ENCODE measurements around the gene HMGA1. TPM values are rescaled to one million over a fixed set of nuclear protein-coding genes. Genes with fewer than 3 reads are reported as not detected.

The HMGA1 gene
- total RNA-seq, 1 donor from 2014 or later: 91.4 TPM

- Histone ChIP-seq H3K4me3 (ENCODE audit: low read depth, low read length) (no peak overlapping the region), H3K36me3 (ENCODE audit: control insufficient read depth, insufficient read depth, low read length) (no peaks in the 10 kb centered on the region), H3K27me3 (ENCODE audit: control insufficient read depth, insufficient read depth, low read length) (no peaks in the 10 kb centered on the region)
- TF ChIP-seq, protein P1, sequence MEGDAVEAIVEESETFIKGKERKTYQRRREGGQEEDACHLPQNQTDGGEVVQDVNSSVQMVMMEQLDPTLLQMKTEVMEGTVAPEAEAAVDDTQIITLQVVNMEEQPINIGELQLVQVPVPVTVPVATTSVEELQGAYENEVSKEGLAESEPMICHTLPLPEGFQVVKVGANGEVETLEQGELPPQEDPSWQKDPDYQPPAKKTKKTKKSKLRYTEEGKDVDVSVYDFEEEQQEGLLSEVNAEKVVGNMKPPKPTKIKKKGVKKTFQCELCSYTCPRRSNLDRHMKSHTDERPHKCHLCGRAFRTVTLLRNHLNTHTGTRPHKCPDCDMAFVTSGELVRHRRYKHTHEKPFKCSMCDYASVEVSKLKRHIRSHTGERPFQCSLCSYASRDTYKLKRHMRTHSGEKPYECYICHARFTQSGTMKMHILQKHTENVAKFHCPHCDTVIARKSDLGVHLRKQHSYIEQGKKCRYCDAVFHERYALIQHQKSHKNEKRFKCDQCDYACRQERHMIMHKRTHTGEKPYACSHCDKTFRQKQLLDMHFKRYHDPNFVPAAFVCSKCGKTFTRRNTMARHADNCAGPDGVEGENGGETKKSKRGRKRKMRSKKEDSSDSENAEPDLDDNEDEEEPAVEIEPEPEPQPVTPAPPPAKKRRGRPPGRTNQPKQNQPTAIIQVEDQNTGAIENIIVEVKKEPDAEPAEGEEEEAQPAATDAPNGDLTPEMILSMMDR (IDR thresholded peaks at IDR 0.05; ENCODE audit: insufficient read depth, low read length, severe bottlenecking): no peak
- DNase-seq (ENCODE audit: low read depth) (no peak), FAIRE-seq (no peak)
Observed at GRCh38 chr6:34274129-34274528, 37.5 kb downstream of the HMGA1 start.

GRCh38 chr6:34275128-34275804 is 38.6 kb downstream of the HMGA1 start:
- Histone ChIP-seq H3K4me3 (ENCODE audit: low read depth, low read length) (no peak overlapping the region), H3K36me3 (ENCODE audit: control insufficient read depth, insufficient read depth, low read length) (no peaks in the 10 kb centered on the region), H3K27me3 (ENCODE audit: control insufficient read depth, insufficient read depth, low read length) (no peaks in the 10 kb centered on the region)
- TF ChIP-seq, protein P1 (IDR thresholded peaks at IDR 0.05; ENCODE audit: insufficient read depth, low read length, severe bottlenecking): no peak
- DNase-seq (ENCODE audit: low read depth) (no peak), FAIRE-seq (no peak)

- DNase-seq (ENCODE audit: low read depth) (no peak), FAIRE-seq (no peak)
- Histone ChIP-seq H3K36me3 (ENCODE audit: control insufficient read depth, insufficient read depth, low read length) (no peaks in the 10 kb centered on the region), H3K27me3 (ENCODE audit: control insufficient read depth, insufficient read depth, low read length) (no peaks in the 10 kb centered on the region), H3K4me3 (ENCODE audit: low read depth, low read length) (no peak overlapping the region)
- TF ChIP-seq, protein P1 (IDR thresholded peaks at IDR 0.05; ENCODE audit: insufficient read depth, low read length, severe bottlenecking): no peak
Observed at GRCh38 chr6:34276191-34276590, 39.5 kb downstream of the HMGA1 start.

- DNase-seq (ENCODE audit: low read depth) (no peak), FAIRE-seq (no peak)
- TF ChIP-seq, protein P1 (IDR thresholded peaks at IDR 0.05; ENCODE audit: insufficient read depth, low read length, severe bottlenecking): no peak
- no peaks in the 10 kb centered on the region for H3K27me3 ChIP-seq (ENCODE audit: control insufficient read depth, insufficient read depth, low read length)
- no peaks in the 10 kb centered on the region for H3K36me3 ChIP-seq (ENCODE audit: control insufficient read depth, insufficient read depth, low read length)
- H3K4me3 ChIP-seq (ENCODE audit: low read depth, low read length): no peak overlapping the region
Observed at GRCh38 chr6:34276881-34277762, 40.4 kb downstream of the HMGA1 start.

- no peak for DNase-seq (ENCODE audit: low read depth)
- FAIRE-seq: no peak
- Histone ChIP-seq H3K36me3 (ENCODE audit: control insufficient read depth, insufficient read depth, low read length) (no peaks in the 10 kb centered on the region), H3K4me3 (ENCODE audit: low read depth, low read length) (no peak overlapping the region), H3K27me3 (ENCODE audit: control insufficient read depth, insufficient read depth, low read length) (no peaks in the 10 kb centered on the region)
- TF ChIP-seq, protein P1 (IDR thresholded peaks at IDR 0.05; ENCODE audit: insufficient read depth, low read length, severe bottlenecking): no peak
Observed at GRCh38 chr6:34277763-34278112, 41.1 kb downstream of the HMGA1 start.
